ENCODE data around the gene FOXA2. TPM values are rescaled to one million over a fixed set of nuclear protein-coding genes. Genes with fewer than 3 reads are reported as not detected.

The FOXA2 gene
- total and polyA plus RNA-seq, 2 of the 13 experiments (the other 11 are each of a cell fraction or from before 2014, with no cell fraction given), result 8.8 to 12.2 TPM

- TF ChIP-seq PLSCR1 (CRISPR knock-in tag; IDR thresholded peaks at IDR 0.05; ENCODE audit: borderline replicate concordance) (no peak), SOX13 (IDR thresholded peaks at IDR 0.05) (no peak), SOX13 (CRISPR knock-in tag; conservative IDR thresholded peaks at IDR 0.05 in 1 of 2, IDR thresholded peaks at IDR 0.05 in 1 of 2) (peak in 1 of 2 experiments; percentile 18; a peak in 1 of 4 replicates), ARID5B (CRISPR knock-in tag; IDR thresholded peaks at IDR 0.05) (peak; percentile 37; the same call in 1 of the 2 replicates), HMG20A (CRISPR knock-in tag; IDR thresholded peaks at IDR 0.05; ENCODE audit: borderline replicate concordance) (peak; percentile 42; the same call in 1 of the 2 replicates), CREM (IDR thresholded peaks at IDR 0.05) (no peak), CREM (CRISPR knock-in tag; IDR thresholded peaks at IDR 0.05) (no peak), SRSF1 (optimal IDR thresholded peaks at IDR 0.05; ENCODE audit: low read depth, low read length) (no peak), ZNF747 (CRISPR knock-in tag; IDR thresholded peaks at IDR 0.05; ENCODE audit: borderline replicate concordance) (no peak), REPIN1 (CRISPR knock-in tag; IDR thresholded peaks at IDR 0.05; ENCODE audit: borderline replicate concordance, low read depth) (no peak), ZSCAN12 (CRISPR knock-in tag; IDR thresholded peaks at IDR 0.05) (no peak), MXD3 (CRISPR knock-in tag; IDR thresholded peaks at IDR 0.05) (no peak), ARHGAP35 (CRISPR knock-in tag; IDR thresholded peaks at IDR 0.05; ENCODE audit: borderline replicate concordance) (no peak), SPEN (CRISPR knock-in tag; IDR thresholded peaks at IDR 0.05; ENCODE audit: low read depth) (no peak), XRCC5 (optimal IDR thresholded peaks at IDR 0.05; ENCODE audit: low read length) (no peak), SSRP1 (CRISPR knock-in tag; IDR thresholded peaks at IDR 0.05) (no peak), IRF2 (CRISPR knock-in tag; IDR thresholded peaks at IDR 0.05) (no peak), KLF15 (CRISPR knock-in tag; IDR thresholded peaks at IDR 0.05; ENCODE audit: borderline replicate concordance) (no peak), FOXA3 (CRISPR knock-in tag; IDR thresholded peaks at IDR 0.05) (peak; percentile 66), TFDP2 (CRISPR knock-in tag; IDR thresholded peaks at IDR 0.05) (no peak), MLXIP (CRISPR knock-in tag; IDR thresholded peaks at IDR 0.05; ENCODE audit: borderline replicate concordance) (no peak), ZFAT (CRISPR knock-in tag; conservative IDR thresholded peaks at IDR 0.05) (no peak), ATRX (CRISPR knock-in tag; IDR thresholded peaks at IDR 0.05; ENCODE audit: borderline replicate concordance) (no peak)
Measured at GRCh38 chr20:22546344-22546743, 38.0 kb downstream of the FOXA2 start (continued).
